ENCODE measurements around the gene SERPINF2.

GRCh38 chr17:1753767-1754429 is 11.2 kb downstream of the SERPINF2 start:
- TF ChIP-seq CTCF (IDR thresholded peaks at IDR 0.05) (no peak), POLR2AphosphoS5 (IDR thresholded peaks at IDR 0.05) (no peak)

Data from breast epithelium (tissue), 3 donors.